ENCODE data around the gene RBX1.
"Not testable (repeated sequence)": the region's sequence is repeated elsewhere in the genome, so short reads cannot be mapped to it uniquely, and the experiment has no call there.

The RBX1 gene

GRCh38 chr22:40950962-40951794 is at the start of gene RBX1:
Gene RBX1 (plus strand): TSS chr22:40951378. CDS start chr22:40951399, 21 bp downstream.
- DNase-seq (ENCODE audit: low read depth in 2 of 2): peak; percentile 98

DNA sequence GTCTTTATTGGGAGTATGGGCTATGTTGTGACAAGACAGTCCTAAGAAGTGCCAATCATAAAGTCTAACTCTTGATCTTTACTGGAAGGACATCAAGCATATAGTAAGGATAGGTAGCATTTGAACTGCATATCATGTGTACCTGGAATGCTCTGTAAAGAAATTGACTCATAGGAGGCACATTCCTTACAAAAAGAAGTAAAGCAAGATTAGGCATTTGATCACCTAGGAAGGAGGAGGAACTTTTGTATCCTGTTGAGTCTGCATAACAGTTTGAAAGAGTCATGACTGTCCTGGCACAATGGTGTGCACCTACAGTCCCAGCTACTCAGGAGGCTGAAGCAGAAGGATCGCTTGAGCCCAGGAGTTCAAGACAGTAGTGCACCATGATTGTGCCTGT is 47.1 kb upstream of the RBX1 start:
- no peak for DNase-seq (ENCODE audit: low read depth in 2 of 2)

- DNase-seq (ENCODE audit: low read depth in 2 of 2): no peak
Observed at GRCh38 chr22:40908895-40909294, 42.3 kb upstream of the RBX1 start.

- no peak for DNase-seq (ENCODE audit: low read depth in 2 of 2)
Observed at GRCh38 chr22:40911772-40912171, 39.4 kb upstream of the RBX1 start.

DNA sequence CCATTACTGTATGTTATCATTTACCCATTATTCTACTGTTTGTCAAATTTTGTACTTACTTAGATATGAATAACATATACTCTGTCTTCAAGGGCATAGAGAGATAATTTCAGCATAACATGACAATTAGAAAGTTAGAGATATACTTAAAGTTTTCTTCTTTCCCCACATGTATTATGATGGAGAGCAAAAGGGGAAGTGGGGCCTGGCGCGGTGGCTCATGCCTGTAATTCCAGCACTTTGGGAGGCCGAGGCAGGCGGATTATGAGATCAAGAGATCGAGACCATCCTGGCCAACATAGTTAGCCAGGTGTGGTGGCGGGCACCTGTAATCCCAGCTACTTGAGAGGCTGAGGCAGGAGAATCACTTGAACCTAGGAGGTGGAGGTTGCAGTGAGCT is 38.2 kb upstream of the RBX1 start:
- not testable (repeated sequence) for DNase-seq (ENCODE audit: low read depth in 2 of 2)

DNA sequence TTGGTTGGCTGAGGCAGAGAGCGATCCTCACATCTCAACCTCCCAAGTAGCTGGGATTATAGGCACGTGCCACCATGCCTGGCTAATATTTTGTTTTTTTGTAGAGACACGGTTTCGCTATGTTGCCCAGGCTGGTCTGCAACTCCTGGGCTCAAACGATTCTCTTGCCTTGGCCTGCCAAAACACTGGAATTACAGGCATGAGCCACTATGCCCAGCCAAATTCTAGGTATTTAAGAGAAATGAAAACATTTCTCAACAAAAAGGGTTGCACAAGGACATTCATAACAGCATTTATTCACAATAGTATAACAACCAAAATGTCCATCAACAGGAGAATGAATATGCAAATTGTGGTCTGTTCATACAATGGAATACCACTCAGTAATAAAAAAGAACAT is 31.7 kb upstream of the RBX1 start:
- DNase-seq (ENCODE audit: low read depth in 2 of 2): no peak

- no peak for DNase-seq (ENCODE audit: low read depth in 2 of 2)
Observed at GRCh38 chr22:40920526-40920925, 30.7 kb upstream of the RBX1 start.

GRCh38 chr22:40922484-40923303 is 28.5 kb upstream of the RBX1 start:
- DNase-seq (ENCODE audit: low read depth in 2 of 2): no peak

- no peak for DNase-seq (ENCODE audit: low read depth in 2 of 2)
Observed at GRCh38 chr22:40928657-40929056, 22.5 kb upstream of the RBX1 start.

DNA sequence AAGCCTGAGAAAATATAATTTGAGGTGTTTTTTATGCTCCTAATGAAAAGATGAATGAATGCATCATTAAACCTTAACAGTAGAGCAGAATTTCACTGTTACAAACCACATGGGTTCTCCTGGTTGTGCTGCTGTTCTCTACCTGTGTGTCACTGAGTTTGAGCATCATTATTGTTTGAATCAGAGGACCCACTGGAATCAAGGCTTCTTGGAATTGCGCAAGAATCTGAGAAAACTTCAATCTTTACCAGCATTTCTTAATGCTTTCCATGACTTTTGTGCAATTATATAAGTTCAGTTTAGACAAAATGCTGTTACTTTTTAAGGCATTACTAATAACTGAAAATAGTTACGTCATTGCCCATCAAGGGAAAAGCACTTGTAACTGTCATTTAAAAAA is 18.8 kb upstream of the RBX1 start:
- DNase-seq (ENCODE audit: low read depth in 2 of 2): no peak

DNA sequence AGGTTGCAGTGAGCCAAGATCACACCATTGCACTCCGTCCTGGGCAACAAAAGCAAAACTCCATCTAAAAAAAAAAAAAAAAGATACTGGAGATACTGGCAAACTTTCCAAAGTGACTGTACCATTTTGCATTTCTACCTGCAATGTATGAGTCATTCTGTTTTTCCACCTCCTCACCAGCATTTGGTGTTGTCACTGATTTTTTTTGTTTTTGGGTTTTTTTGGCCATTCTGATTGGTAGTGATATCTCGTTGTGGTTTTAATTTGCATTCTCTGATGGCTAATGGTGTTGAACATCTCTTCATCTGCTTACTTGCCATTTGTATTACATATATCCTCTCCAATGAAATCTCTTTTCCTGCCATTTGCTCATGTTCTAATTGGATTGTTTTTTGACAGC is 12.0 kb upstream of the RBX1 start:
- DNase-seq (ENCODE audit: low read depth in 2 of 2): no peak

GRCh38 chr22:40951795-40952605 is 822 bp downstream of the RBX1 start:
- no peak for DNase-seq (ENCODE audit: low read depth in 2 of 2)

- no peak for DNase-seq (ENCODE audit: low read depth in 2 of 2)
Observed at GRCh38 chr22:40953471-40953870, 2.3 kb downstream of the RBX1 start.

DNA sequence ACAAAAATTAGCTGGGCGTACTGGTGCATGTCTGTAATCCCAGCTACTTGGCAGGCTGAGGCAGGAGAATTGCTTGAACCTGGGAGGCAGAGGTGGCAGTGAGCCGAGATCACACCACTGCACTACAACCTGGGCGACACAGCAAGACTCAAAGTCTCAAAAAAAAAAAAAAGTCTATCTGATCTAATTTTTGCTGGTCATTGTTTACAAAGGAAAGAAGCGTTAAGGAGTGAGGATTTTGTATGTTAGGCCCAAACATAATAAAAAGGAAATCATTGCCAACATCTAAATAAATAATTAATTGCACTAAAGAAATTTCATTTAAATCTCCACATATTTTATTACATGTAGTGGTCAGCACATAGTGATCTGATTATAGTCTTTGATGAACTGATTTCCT is 2.9 kb downstream of the RBX1 start:
- no peak for DNase-seq (ENCODE audit: low read depth in 2 of 2)

- DNase-seq (ENCODE audit: low read depth in 2 of 2): no peak
Observed at GRCh38 chr22:40955571-40955970, 4.4 kb downstream of the RBX1 start.

- no peak for DNase-seq (ENCODE audit: low read depth in 2 of 2)
Observed at GRCh38 chr22:40957601-40958000, 6.4 kb downstream of the RBX1 start.

- DNase-seq (ENCODE audit: low read depth in 2 of 2): no peak
Observed at GRCh38 chr22:40958299-40958698, 7.1 kb downstream of the RBX1 start.

DNA sequence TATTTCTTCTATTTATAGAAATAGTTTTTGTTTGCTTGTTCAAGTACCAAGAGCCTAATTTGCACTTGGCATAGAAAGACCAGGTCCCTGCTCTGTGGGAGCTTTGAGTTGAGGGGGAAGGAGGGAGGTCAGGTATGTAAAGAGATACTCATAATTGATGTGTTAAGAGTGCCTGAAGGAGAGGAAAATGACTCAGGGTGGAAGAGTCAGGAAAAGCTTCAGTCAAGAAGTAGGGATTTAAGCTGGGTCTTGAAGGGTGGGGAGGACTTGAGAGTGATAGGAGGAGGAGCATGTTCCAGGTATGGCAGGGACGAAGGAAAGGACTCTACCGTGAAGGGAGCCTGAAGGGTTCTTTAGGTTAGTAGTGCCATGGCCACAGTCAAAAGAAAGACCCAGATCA is 9.0 kb downstream of the RBX1 start:
- DNase-seq (ENCODE audit: low read depth in 2 of 2): no peak

GRCh38 chr22:40965936-40966725 is 15.0 kb downstream of the RBX1 start:
- DNase-seq (ENCODE audit: low read depth in 2 of 2): no peak

GRCh38 chr22:40966726-40967085 is 15.5 kb downstream of the RBX1 start:
- no peak for DNase-seq (ENCODE audit: low read depth in 2 of 2)

DNA sequence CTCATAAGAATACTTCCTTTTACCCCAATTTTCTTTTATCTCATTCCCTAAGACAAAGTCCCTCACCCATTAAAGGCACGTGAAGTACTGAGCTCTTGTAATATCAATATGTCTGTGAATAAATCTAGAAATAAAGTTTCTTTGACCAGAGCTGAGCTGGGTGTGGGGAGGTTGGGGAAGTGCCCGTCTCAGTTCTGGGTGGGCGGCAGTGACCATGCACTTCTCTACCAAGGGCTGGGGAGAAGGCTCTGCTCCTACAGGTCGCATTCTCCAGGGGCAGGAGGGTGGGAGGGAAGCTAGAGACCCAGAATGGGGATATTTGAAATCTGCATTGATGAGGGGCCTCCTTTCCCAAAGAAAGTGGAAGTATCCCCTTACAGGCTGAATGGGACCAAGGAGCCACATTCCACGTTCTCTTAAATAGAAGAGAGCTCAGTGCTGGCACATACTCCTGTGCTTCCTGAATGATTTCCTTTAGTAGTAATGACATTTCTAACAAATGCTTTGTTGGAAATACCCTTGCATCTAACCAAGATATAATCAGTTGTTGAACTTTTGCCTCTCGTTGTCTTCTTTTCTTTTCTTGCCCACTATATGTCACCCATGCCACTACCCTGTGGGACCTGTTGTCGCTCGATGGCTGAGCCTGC is 16.1 kb downstream of the RBX1 start:
- no peak for DNase-seq (ENCODE audit: low read depth in 2 of 2)
